Measurements from ENCODE around the gene THSD7B.
"Not testable (repeated sequence)": the region's sequence is repeated elsewhere in the genome, so short reads cannot be mapped to it uniquely, and the experiment has no call there.

Gene THSD7B

DNA sequence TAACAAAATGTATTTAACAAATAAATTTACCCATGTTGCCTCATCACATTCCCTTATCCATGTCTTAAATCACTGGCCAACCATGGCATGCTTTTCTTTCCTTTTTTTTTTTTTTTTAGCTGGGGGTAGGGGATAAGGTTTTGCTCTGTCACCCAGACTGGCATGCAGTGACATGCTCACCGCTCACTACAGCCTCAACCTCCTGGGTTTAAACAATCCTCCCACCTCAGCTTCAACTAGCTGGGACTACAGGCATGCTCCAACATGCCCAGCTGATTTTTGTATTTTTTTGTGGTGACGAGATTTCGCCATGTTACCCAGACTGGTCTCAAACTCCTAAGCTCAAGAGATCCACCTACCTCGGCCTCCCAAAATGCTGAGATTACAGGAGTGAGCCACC, 266.4 kb downstream of the THSD7B start:
- no peaks in the 10 kb centered on the region for H3K36me3 ChIP-seq (ENCODE audit: control insufficient read depth, insufficient read depth, low read length)
- no peaks in the 10 kb centered on the region for H3K9me3 ChIP-seq (ENCODE audit: control insufficient read depth, insufficient read depth, low read length)
- no peak overlapping the region for H3K27ac ChIP-seq (ENCODE audit: low read depth, low read length)
- no peak overlapping the region for H3K4me3 ChIP-seq (ENCODE audit: low read depth, low read length)
- H3K4me1 ChIP-seq (ENCODE audit: control insufficient read depth, insufficient read depth, low read length), result no peaks in the 10 kb centered on the region
- no peak overlapping the region for H3K9ac ChIP-seq (ENCODE audit: low read depth, low read length)
- H3K27me3 ChIP-seq (ENCODE audit: control insufficient read depth, insufficient read depth, low read length), result no peaks in the 10 kb centered on the region

DNA sequence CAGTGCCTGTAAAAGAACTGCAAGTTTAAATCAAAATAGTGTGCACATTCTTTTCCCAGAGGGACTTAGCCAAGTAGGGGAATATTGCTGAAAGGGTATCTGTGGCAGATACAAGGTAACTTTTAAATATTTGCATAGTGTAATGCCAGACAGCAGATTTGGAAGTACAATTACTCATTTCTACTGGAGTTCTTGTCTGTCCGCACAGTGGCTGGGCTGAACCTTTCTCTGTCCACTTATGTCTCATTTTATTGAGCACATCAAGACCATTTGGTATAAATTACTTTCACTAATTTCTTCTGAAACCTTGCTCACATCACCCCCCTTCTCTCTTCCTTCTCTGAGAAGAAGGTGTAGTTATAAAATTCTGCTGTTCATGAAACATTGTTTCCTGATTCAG, 271.3 kb downstream of the THSD7B start:
- Histone ChIP-seq H3K4me3 (ENCODE audit: low read depth, low read length) (no peak overlapping the region), H3K27me3 (ENCODE audit: control insufficient read depth, insufficient read depth, low read length) (no peaks in the 10 kb centered on the region)

DNA sequence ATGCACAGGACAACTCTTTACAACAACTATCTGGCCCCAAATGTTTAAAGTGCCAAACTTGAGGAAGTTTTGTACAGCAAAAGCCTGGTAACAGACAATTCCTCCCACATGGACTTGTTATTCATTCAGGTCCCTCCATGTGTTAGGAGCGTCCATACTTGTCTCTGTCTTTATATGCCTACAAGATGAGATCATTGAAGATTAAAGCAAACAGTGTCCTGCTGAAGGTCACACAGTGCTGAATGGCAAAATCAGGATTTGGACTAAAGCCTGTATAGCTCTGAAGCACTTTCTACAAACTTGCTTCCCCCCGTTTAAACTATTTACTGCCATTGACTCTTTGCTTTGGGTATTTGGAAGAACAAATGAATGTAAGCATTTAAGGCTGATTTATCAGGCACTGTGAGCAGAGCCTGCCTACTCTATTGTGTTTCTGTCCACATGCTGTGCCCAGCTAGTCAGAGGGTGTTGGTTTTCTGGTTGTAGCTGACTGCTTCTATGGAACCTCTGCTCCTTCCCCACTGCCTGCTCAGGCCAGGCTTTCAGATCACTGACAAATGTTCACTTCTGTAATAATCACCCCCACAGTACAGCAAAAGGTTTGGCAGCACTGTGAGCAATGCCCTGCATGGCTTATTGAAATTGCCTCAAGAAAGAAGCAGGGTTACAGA, 274.3 kb downstream of the THSD7B start:
- H3K27me3 ChIP-seq (ENCODE audit: control insufficient read depth, insufficient read depth, low read length), result no peaks in the 10 kb centered on the region
- H3K9ac ChIP-seq (ENCODE audit: low read depth, low read length), result no peak overlapping the region
- H3K4me1 ChIP-seq (ENCODE audit: control insufficient read depth, insufficient read depth, low read length), result no peaks in the 10 kb centered on the region
- H3K27ac ChIP-seq (ENCODE audit: low read depth, low read length), result no peak overlapping the region
- no peaks in the 10 kb centered on the region for H3K36me3 ChIP-seq (ENCODE audit: control insufficient read depth, insufficient read depth, low read length)
- no peaks in the 10 kb centered on the region for H3K9me3 ChIP-seq (ENCODE audit: control insufficient read depth, insufficient read depth, low read length)
- H3K4me3 ChIP-seq (ENCODE audit: low read depth, low read length), result no peak overlapping the region

More for the DNA sequence above, 271.3 kb downstream of the THSD7B start:
- Histone ChIP-seq H3K4me1 (ENCODE audit: control insufficient read depth, insufficient read depth, low read length) (no peaks in the 10 kb centered on the region), H3K9ac (ENCODE audit: low read depth, low read length) (no peak overlapping the region), H3K9me3 (ENCODE audit: control insufficient read depth, insufficient read depth, low read length) (no peaks in the 10 kb centered on the region), H3K27ac (ENCODE audit: low read depth, low read length) (no peak overlapping the region), H3K36me3 (ENCODE audit: control insufficient read depth, insufficient read depth, low read length) (no peaks in the 10 kb centered on the region)

DNA sequence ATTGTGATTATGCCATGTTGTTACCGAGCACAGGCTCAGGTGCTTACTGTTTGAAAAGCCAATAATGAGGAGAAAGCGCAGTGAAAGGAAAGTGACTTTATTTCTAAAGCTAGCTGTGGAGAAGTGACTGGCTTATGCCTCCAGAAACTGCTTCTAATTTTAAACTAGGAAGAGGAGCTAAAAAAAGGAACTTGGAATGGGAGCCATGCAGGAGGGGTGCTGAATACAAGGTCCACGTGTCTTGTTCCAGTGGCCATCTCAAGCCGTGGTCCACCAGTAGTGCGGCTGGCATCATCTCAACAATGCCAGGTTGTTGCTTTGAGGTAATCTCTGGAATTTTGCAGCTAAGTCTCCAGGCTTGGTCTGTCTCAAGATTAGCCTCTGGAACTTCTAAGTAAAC, 282.0 kb downstream of the THSD7B start:
- no peaks in the 10 kb centered on the region for H3K27me3 ChIP-seq (ENCODE audit: control insufficient read depth, insufficient read depth, low read length)
- no peaks in the 10 kb centered on the region for H3K36me3 ChIP-seq (ENCODE audit: control insufficient read depth, insufficient read depth, low read length)
- no peaks in the 10 kb centered on the region for H3K4me1 ChIP-seq (ENCODE audit: control insufficient read depth, insufficient read depth, low read length)
- H3K9ac ChIP-seq (ENCODE audit: low read depth, low read length), result no peak overlapping the region
- H3K9me3 ChIP-seq (ENCODE audit: control insufficient read depth, insufficient read depth, low read length), result no peaks in the 10 kb centered on the region
- no peak overlapping the region for H3K27ac ChIP-seq (ENCODE audit: low read depth, low read length)
- H3K4me3 ChIP-seq (ENCODE audit: low read depth, low read length), result no peak overlapping the region

DNA sequence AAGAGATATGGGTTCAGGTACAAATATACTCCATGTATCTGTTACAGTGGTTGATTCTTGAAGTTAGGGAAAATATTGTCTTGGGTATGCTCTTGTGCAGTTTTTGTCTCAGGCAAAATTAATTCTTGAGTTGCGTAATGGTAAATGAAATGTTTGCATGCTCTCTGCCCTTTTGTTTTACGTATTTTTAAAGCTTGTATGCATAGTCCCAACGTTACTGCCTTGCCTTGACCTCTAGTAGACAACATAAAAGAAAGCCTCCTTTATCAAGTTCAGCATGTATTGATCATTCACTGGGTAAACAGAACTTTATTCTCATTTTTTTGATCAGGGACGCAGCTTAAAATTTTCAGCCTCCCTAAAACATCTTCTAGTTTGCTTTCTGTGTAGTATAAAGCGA, 283.1 kb downstream of the THSD7B start:
- Histone ChIP-seq H3K4me1 (ENCODE audit: control insufficient read depth, insufficient read depth, low read length) (no peaks in the 10 kb centered on the region), H3K27me3 (ENCODE audit: control insufficient read depth, insufficient read depth, low read length) (no peaks in the 10 kb centered on the region), H3K36me3 (ENCODE audit: control insufficient read depth, insufficient read depth, low read length) (no peaks in the 10 kb centered on the region), H3K9ac (ENCODE audit: low read depth, low read length) (no peak overlapping the region), H3K27ac (ENCODE audit: low read depth, low read length) (no peak overlapping the region), H3K9me3 (ENCODE audit: control insufficient read depth, insufficient read depth, low read length) (no peaks in the 10 kb centered on the region), H3K4me3 (ENCODE audit: low read depth, low read length) (no peak overlapping the region)

DNA sequence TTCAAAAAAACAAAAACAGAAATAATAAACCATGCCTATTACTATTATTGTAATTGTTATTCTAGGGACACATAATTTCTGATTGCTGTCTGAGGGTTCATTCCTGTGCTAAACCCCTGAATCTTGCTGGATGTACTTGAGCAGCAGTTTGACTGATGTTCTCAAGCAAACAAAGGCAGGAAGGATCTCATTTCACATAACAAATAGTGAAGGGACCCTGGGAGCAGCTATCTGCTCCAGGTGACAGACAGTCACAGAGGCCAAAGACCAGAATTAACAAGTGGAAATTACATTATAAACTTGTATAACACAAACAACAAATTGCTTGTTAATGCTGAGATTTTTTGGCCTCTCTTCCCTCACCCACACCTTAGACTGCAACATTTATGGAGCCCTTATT, 284.2 kb downstream of the THSD7B start:
- H3K9me3 ChIP-seq (ENCODE audit: control insufficient read depth, insufficient read depth, low read length), result no peaks in the 10 kb centered on the region
- H3K27ac ChIP-seq (ENCODE audit: low read depth, low read length), result no peak overlapping the region
- no peaks in the 10 kb centered on the region for H3K4me1 ChIP-seq (ENCODE audit: control insufficient read depth, insufficient read depth, low read length)
- no peaks in the 10 kb centered on the region for H3K27me3 ChIP-seq (ENCODE audit: control insufficient read depth, insufficient read depth, low read length)
- H3K9ac ChIP-seq (ENCODE audit: low read depth, low read length), result no peak overlapping the region
- no peak overlapping the region for H3K4me3 ChIP-seq (ENCODE audit: low read depth, low read length)
- H3K36me3 ChIP-seq (ENCODE audit: control insufficient read depth, insufficient read depth, low read length), result no peaks in the 10 kb centered on the region

DNA sequence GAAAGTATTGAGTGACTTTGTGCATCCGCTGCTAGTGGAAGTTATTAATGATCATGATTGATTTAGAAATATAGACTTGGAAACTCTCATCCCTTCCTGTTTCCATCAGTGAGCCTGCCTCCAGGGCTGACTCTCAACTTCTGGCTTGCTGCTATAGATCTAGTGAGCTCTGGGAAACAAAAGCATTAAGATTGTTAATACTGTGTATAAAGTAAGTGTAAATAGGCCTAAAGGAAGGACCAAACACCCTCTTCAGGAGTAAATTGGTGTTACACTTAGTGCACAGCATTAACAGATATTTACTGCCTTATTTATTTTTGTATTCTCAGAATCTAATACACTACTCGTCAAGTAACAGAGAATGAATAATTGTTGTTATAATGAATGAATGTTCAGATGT, 285.6 kb downstream of the THSD7B start:
- no peaks in the 10 kb centered on the region for H3K9me3 ChIP-seq (ENCODE audit: control insufficient read depth, insufficient read depth, low read length)

DNA sequence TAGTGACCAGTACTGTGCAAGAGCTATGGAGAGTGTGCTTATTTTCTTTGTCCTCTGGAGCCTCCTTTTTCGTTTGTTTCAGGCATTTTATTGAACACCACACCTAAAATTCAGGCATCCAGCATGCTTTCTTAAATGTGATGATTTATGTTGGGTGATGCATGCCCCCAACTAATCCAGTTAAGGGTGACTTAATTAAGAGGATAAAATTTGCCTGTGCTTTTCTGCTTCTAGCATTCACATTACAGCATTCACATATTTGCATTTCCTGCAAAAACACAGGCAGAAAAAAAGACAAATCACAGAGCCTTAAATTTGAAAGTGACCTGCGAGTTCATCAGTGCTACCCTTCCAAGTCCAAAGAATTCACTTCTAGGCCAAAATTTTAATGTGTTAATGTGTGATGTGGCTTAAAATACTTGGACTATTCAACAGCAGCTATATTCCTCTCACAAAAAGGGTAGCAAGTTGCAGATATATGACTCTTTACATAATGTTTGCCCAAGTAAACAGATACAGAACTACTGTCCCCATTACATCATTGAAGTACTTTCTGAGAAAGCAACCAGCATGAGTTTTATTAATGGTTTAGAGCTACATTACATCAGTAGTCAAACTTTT, 286.5 kb downstream of the THSD7B start:
- Histone ChIP-seq H3K36me3 (ENCODE audit: control insufficient read depth, insufficient read depth, low read length) (no peaks in the 10 kb centered on the region), H3K9ac (ENCODE audit: low read depth, low read length) (no peak overlapping the region), H3K4me1 (ENCODE audit: control insufficient read depth, insufficient read depth, low read length) (no peaks in the 10 kb centered on the region), H3K27ac (ENCODE audit: low read depth, low read length) (no peak overlapping the region), H3K27me3 (ENCODE audit: control insufficient read depth, insufficient read depth, low read length) (no peaks in the 10 kb centered on the region), H3K9me3 (ENCODE audit: control insufficient read depth, insufficient read depth, low read length) (no peaks in the 10 kb centered on the region), H3K4me3 (ENCODE audit: low read depth, low read length) (no peak overlapping the region)

More for the DNA sequence above, 285.6 kb downstream of the THSD7B start:
- H3K4me1 ChIP-seq (ENCODE audit: control insufficient read depth, insufficient read depth, low read length), result no peaks in the 10 kb centered on the region
- no peaks in the 10 kb centered on the region for H3K36me3 ChIP-seq (ENCODE audit: control insufficient read depth, insufficient read depth, low read length)
- no peak overlapping the region for H3K9ac ChIP-seq (ENCODE audit: low read depth, low read length)
- H3K27me3 ChIP-seq (ENCODE audit: control insufficient read depth, insufficient read depth, low read length), result no peaks in the 10 kb centered on the region
- no peak overlapping the region for H3K27ac ChIP-seq (ENCODE audit: low read depth, low read length)
- no peak overlapping the region for H3K4me3 ChIP-seq (ENCODE audit: low read depth, low read length)

DNA sequence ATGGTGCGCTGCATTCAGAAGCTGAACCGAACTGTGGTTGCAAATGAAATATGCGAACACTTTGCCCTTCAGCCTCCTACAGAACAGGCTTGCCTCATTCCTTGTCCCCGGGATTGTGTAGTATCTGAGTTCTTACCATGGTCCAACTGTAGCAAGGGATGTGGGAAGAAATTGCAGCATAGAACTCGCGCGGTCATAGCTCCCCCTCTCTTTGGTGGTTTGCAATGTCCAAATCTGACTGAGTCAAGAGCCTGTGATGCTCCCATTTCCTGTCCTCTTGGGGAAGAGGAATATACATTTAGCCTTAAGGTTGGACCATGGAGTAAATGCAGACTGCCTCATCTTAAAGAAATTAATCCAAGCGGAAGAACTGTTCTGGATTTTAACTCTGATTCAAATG, 291.4 kb downstream of the THSD7B start:
- Histone ChIP-seq H3K36me3 (ENCODE audit: control insufficient read depth, insufficient read depth, low read length) (no peaks in the 10 kb centered on the region), H3K9ac (ENCODE audit: low read depth, low read length) (no peak overlapping the region), H3K27ac (ENCODE audit: low read depth, low read length) (no peak overlapping the region), H3K4me1 (ENCODE audit: control insufficient read depth, insufficient read depth, low read length) (no peaks in the 10 kb centered on the region), H3K27me3 (ENCODE audit: control insufficient read depth, insufficient read depth, low read length) (no peaks in the 10 kb centered on the region), H3K9me3 (ENCODE audit: control insufficient read depth, insufficient read depth, low read length) (no peaks in the 10 kb centered on the region), H3K4me3 (ENCODE audit: low read depth, low read length) (no peak overlapping the region)

DNA sequence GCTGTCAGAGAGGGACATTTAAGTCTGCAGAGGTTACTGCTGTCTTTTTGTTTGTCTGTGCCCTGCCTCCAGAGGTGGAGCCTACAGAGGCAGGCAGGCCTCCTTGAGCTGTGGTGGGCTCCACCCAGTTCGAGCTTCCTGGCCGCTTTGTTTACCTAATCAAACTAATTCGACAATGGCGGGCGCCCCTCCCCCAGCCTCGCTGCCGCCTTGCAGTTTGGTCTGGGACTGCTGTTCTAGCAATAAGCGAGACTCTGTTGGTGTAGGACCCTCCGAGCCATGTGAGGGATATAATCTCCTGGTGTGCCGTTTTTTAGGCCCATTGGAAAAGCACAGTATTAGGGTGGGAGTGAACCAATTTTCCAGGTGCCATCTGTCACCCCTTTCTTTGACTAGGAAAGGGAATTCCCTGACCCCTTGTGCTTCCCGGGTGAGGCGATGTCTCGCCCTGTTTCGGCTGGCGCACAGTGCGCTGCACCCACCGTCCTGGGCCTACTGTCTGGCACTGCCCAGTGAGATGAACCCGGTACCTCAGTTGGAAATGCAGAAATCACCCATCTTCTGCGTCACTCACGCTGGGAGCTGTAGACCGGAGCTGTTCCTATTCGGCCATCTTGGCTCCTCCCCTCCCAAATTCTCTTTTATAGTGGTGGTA, 310.9 kb downstream of the THSD7B start:
- H3K9me3 ChIP-seq (ENCODE audit: control insufficient read depth, insufficient read depth, low read length); H3K4me3 ChIP-seq (ENCODE audit: low read depth, low read length); H3K36me3 ChIP-seq (ENCODE audit: control insufficient read depth, insufficient read depth, low read length); H3K27me3 ChIP-seq (ENCODE audit: control insufficient read depth, insufficient read depth, low read length); H3K4me1 ChIP-seq (ENCODE audit: control insufficient read depth, insufficient read depth, low read length); H3K27ac ChIP-seq (ENCODE audit: low read depth, low read length); H3K9ac ChIP-seq (ENCODE audit: low read depth, low read length): not testable (repeated sequence)

DNA sequence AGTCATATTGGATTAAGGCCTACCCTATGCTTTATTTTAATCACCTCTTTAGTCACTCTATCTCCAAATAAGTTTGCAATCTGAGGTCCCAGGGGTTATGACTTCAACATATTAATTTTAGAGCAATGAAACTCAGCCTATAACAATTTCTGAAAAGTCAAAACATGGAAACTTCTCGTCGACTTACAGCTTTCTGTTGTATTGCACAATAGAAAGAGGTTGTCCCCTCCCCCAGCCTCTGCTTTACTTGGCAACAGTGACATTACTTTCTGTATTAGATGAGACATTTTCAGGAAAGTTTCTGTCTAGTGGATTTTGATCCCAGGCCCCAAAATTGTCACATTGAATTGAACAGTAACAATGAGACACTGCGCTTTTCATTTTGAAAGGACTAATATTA, 326.4 kb downstream of the THSD7B start:
- no peak overlapping the region for H3K27ac ChIP-seq (ENCODE audit: low read depth, low read length)
- 0 out of 2 replicates have a peak, but pooled peaks cover 3% of the 10 kb centered on the region for H3K4me1 ChIP-seq (ENCODE audit: control insufficient read depth, insufficient read depth, low read length)
- H3K4me3 ChIP-seq (ENCODE audit: low read depth, low read length), result no peak overlapping the region
- H3K27me3 ChIP-seq (ENCODE audit: control insufficient read depth, insufficient read depth, low read length), result no peaks in the 10 kb centered on the region
- H3K9ac ChIP-seq (ENCODE audit: low read depth, low read length), result no peak overlapping the region
- no peaks in the 10 kb centered on the region for H3K36me3 ChIP-seq (ENCODE audit: control insufficient read depth, insufficient read depth, low read length)
- no peaks in the 10 kb centered on the region for H3K9me3 ChIP-seq (ENCODE audit: control insufficient read depth, insufficient read depth, low read length)
